ENCODE measurements around the gene LIMS1.

DNA sequence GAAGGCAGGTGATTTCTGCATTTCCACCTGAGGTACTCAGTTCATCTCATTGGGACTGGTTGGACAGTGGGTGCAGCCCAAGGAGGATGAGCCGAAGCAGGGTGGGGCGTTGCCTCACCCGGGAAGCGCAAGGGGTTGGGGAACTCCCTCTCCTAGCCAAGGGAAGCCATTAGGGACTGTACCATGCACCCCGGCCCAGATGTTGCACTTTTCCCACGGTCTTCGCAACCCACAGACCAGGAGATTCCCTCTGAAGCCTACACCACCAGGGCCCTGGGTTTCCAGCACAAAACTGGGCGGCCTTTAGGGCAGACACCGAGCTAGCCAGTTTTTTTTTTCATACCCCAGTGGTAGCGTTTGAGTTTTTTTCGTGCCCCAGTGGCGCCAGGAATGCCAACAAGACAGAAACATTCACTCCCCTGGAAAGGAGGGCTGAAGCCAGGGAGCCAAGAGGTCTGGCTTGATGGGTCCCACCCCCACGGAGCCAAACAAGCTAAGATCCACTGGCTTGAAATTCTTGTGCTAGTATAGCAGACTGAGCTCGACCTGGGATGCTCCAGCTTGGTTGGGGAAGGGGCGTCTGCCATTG, 109.1 kb downstream of the LIMS1 start:
- TF ChIP-seq POLR2AphosphoS5 (IDR thresholded peaks at IDR 0.05; ENCODE audit: low read depth, low read length) = no peak
- TF ChIP-seq, protein P1, sequence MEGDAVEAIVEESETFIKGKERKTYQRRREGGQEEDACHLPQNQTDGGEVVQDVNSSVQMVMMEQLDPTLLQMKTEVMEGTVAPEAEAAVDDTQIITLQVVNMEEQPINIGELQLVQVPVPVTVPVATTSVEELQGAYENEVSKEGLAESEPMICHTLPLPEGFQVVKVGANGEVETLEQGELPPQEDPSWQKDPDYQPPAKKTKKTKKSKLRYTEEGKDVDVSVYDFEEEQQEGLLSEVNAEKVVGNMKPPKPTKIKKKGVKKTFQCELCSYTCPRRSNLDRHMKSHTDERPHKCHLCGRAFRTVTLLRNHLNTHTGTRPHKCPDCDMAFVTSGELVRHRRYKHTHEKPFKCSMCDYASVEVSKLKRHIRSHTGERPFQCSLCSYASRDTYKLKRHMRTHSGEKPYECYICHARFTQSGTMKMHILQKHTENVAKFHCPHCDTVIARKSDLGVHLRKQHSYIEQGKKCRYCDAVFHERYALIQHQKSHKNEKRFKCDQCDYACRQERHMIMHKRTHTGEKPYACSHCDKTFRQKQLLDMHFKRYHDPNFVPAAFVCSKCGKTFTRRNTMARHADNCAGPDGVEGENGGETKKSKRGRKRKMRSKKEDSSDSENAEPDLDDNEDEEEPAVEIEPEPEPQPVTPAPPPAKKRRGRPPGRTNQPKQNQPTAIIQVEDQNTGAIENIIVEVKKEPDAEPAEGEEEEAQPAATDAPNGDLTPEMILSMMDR (IDR thresholded peaks at IDR 0.05) = no peak
- TF ChIP-seq, protein P2, sequence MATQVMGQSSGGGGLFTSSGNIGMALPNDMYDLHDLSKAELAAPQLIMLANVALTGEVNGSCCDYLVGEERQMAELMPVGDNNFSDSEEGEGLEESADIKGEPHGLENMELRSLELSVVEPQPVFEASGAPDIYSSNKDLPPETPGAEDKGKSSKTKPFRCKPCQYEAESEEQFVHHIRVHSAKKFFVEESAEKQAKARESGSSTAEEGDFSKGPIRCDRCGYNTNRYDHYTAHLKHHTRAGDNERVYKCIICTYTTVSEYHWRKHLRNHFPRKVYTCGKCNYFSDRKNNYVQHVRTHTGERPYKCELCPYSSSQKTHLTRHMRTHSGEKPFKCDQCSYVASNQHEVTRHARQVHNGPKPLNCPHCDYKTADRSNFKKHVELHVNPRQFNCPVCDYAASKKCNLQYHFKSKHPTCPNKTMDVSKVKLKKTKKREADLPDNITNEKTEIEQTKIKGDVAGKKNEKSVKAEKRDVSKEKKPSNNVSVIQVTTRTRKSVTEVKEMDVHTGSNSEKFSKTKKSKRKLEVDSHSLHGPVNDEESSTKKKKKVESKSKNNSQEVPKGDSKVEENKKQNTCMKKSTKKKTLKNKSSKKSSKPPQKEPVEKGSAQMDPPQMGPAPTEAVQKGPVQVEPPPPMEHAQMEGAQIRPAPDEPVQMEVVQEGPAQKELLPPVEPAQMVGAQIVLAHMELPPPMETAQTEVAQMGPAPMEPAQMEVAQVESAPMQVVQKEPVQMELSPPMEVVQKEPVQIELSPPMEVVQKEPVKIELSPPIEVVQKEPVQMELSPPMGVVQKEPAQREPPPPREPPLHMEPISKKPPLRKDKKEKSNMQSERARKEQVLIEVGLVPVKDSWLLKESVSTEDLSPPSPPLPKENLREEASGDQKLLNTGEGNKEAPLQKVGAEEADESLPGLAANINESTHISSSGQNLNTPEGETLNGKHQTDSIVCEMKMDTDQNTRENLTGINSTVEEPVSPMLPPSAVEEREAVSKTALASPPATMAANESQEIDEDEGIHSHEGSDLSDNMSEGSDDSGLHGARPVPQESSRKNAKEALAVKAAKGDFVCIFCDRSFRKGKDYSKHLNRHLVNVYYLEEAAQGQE (IDR thresholded peaks at IDR 0.05; ENCODE audit: insufficient read depth in 1 of 2, low read depth in 2 of 2, low read length in 1 of 2) = no peak
